HUES64 (cell line): ENCODE data around the gene BBS9. TPM values are rescaled to one million over a fixed set of nuclear protein-coding genes. Genes with fewer than 3 reads are reported as not detected.
"Not testable (repeated sequence)": the region's sequence is repeated elsewhere in the genome, so short reads cannot be mapped to it uniquely, and the experiment has no call there.

Experiments
- H3K27ac ChIP-seq: 2 replicates; pipeline ENCODE4 v1.7.0; 2013; ENCODE audit warnings: low read depth, low read length, inconsistent platforms
- H3K27me3 ChIP-seq: 2 replicates; pipeline ENCODE4 v1.6.1; 2013; ENCODE audit warnings: mild to moderate bottlenecking, low read length; ENCODE audit not compliant: insufficient read depth
- H3K36me3 ChIP-seq: 2 replicates; pipeline ENCODE4 v1.6.1; 2013; ENCODE audit warnings: mild to moderate bottlenecking, low read length; ENCODE audit not compliant: insufficient read depth
- H3K4me1 ChIP-seq: 2 replicates; pipeline ENCODE4 v1.6.1; 2013; ENCODE audit warnings: mild to moderate bottlenecking, low read length, moderate library complexity; ENCODE audit not compliant: insufficient read depth
- H3K4me3 ChIP-seq: 2 replicates; pipeline ENCODE4 v1.5.1; 2013; ENCODE audit warnings: mild to moderate bottlenecking, low read length, moderate library complexity
- H3K9ac ChIP-seq: 2 replicates; pipeline ENCODE4 v1.6.1; 2013; ENCODE audit warnings: mild to moderate bottlenecking, low read depth, low read length
- H3K9me3 ChIP-seq: 2 replicates; pipeline ENCODE4 v1.6.1; 2013; ENCODE audit warnings: low read depth, low read length; ENCODE audit not compliant: insufficient read depth
- WGBS: fragments of 150-250, 120-280 bp; methylation state at CpG from one replicate; pipeline ENCODE4 v1.1.7; 2013; ENCODE audit warnings: missing lambda C conversion rate; 5-methylcytosine and 5-hydroxymethylcytosine counted together
- polyA plus RNA-seq, 2 experiments: library from polyadenylated mRNA; stranded (reverse); fragments of 50-300 nt; gene quantifications; one replicate each; pipeline ENCODE4 v1.2.3, GENCODE V29; 2013

BBS9 gene
- 16.8 TPM for polyA plus RNA-seq (2013, experiment 1 of 2)
- polyA plus RNA-seq (2013, experiment 2 of 2) = 21.7 TPM

DNA sequence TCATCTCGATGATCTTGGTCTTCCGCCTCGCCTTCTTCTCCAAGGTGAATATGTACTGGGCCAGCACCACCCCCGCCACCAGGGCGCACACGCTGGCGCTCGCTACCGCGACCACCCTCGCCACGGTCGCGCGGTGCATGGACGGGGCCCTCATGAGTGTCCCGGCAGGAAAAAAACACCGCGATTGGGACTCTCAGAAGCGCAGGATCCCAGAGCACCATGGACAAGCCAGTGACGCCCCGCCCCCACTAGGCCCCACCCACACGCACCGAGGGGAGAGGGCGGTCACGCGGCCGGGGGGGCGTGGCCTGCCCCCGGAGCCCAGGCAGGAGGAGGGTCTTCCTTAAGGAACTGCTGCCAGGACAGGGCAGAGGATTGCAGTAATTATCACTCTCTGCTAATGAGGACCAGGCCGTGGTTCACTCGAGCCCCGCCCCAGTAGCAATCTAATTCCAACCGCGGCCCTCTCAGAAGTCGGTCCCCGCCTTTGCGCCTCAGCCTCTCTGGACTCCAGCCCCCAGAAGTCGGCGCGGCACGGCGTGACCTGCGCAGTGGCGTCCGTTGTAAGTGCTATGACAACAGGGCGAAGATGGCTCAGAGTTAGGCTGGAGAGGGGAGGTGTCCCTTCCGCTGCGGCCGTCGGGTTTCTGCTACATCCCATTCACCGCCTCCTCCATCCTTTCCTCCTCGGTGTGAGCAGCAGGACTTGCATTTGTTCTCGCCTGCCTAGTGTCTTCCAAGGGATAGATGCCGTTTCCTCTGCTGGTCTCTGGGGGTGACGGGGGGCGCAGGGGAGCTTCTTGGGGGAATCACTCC lies at the start of gene BBS9:
TSS of gene BBS9 (plus strand) at position 575 of the 816 bp plus-strand sequence. CDS start 16,689 bp downstream, outside the sequence.
- H3K4me1 ChIP-seq = peaks cover 13% of the 10 kb centered on the region; the same call in 1 of the 2 replicates
- H3K9ac ChIP-seq = peak within 1 kb of the TSS; percentile 57
- H3K27ac ChIP-seq = peak within 1 kb of the TSS; percentile 16; the same call in 1 of the 2 replicates
- H3K4me3 ChIP-seq = peak within 1 kb of the TSS; percentile 69
- no peaks in the 10 kb centered on the region for H3K36me3 ChIP-seq
- no peaks in the 10 kb centered on the region for H3K9me3 ChIP-seq
- H3K27me3 ChIP-seq = no peaks in the 10 kb centered on the region; the same call in 1 of the 2 replicates
- under 1% methylated on average over 57 of the region's 57 CpGs for WGBS

DNA sequence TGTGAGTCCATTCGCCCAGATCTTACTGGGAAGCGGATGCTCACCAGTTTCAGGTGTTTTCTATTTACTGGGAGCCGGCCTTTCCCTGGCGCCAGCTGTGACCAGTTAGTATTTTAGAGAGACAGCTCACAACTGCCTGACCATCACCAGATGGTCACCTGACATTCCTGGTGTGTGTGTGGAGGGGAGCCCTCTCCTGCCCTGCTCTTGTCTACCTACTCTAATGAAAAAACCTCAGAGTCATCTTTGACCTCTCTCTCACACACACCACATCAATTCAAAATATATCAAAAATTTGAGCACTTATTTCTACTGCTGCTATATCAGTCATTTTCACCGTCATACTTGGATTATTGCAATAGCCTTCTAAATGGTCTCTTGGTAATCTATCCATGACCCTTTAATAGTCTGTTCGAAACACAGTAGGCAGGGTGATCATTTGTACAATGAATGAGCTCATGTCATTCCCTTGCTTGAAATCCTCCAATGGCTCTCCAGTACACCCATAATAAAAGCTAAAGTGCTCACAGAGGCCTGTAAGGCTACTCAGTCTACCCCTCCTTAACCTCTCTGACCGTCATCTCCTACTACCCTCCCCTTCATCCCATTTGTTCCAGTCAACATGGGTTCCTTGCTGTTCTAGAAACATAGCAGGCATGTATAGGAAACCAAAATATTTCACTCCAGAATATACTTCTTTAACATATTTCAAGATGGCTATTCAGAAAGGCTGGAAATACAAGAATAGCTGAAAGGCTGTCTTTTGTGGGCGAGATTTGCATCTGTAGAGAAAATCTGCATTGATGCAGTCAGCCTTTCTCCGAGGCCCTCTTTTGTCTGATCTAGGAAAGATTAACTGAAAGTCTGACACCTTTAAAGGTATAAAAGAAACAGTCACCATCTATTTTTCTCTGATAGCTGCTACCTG lies 49.3 kb upstream of the BBS9 start:
- Histone ChIP-seq H3K4me3 (no peak overlapping the region), H3K9ac (no peak overlapping the region), H3K27me3 (no peaks in the 10 kb centered on the region), H3K9me3 (no peaks in the 10 kb centered on the region), H3K36me3 (no peaks in the 10 kb centered on the region), H3K27ac (no peak overlapping the region), H3K4me1 (peaks cover 27% of the 10 kb centered on the region)
- 80% methylated on average over 9 of the region's 9 CpGs for WGBS

DNA sequence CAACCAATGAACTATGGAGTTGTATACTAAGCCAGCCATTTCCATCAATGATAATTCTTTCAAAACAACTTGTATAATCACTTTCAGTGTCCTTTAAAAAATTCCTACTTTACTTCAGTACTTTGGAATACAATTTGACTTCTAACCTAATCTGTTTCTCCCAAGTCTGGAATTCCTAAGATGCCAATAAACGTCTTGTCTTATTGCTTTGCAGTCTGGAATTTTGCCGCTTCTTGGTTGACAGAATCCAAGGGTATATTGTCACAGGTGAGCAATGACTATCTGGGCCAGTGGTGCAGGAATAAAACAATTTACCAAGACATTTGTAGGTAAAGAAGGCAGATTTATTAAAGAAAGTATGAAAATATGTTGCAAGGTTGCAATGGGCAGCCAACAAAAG lies 42.0 kb upstream of the BBS9 start:
- no peak overlapping the region for H3K9ac ChIP-seq
- H3K4me1 ChIP-seq = no peaks in the 10 kb centered on the region
- 71% methylated on average over 2 of the region's 2 CpGs for WGBS
- no peak overlapping the region for H3K4me3 ChIP-seq
- no peaks in the 10 kb centered on the region for H3K9me3 ChIP-seq
- H3K27me3 ChIP-seq = no peaks in the 10 kb centered on the region
- H3K27ac ChIP-seq = no peak overlapping the region
- no peaks in the 10 kb centered on the region for H3K36me3 ChIP-seq

GRCh38 chr7:33087858-33088257 lies 41.5 kb upstream of the BBS9 start:
- H3K4me3 ChIP-seq = no peak overlapping the region
- no peaks in the 10 kb centered on the region for H3K4me1 ChIP-seq
- WGBS = 95% methylated on average over 2 of the region's 2 CpGs
- H3K36me3 ChIP-seq = no peaks in the 10 kb centered on the region
- H3K9ac ChIP-seq = no peak overlapping the region
- H3K27ac ChIP-seq = no peak overlapping the region
- no peaks in the 10 kb centered on the region for H3K27me3 ChIP-seq
- H3K9me3 ChIP-seq = no peaks in the 10 kb centered on the region

- Histone ChIP-seq H3K36me3 (peaks cover 11% of the 10 kb centered on the region), H3K9ac (no peak overlapping the region), H3K27ac (no peak overlapping the region), H3K4me3 (no peak overlapping the region), H3K9me3 (no peaks in the 10 kb centered on the region), H3K4me1 (no peaks in the 10 kb centered on the region), H3K27me3 (no peaks in the 10 kb centered on the region)
- WGBS = 99% methylated on average over 7 of the region's 7 CpGs
Observed at GRCh38 chr7:33089142-33089541, 40.2 kb upstream of the BBS9 start.

- H3K4me3 ChIP-seq = no peak overlapping the region
- no peaks in the 10 kb centered on the region for H3K9me3 ChIP-seq
- H3K36me3 ChIP-seq = peaks cover 28% of the 10 kb centered on the region
- H3K27ac ChIP-seq = no peak overlapping the region
- H3K9ac ChIP-seq = no peak overlapping the region
- no peaks in the 10 kb centered on the region for H3K27me3 ChIP-seq
- 90% methylated on average over 4 of the region's 4 CpGs for WGBS
- H3K4me1 ChIP-seq = no peaks in the 10 kb centered on the region
Observed at GRCh38 chr7:33091111-33091531, 38.2 kb upstream of the BBS9 start.

- Histone ChIP-seq H3K4me3 (no peak overlapping the region), H3K27me3 (no peaks in the 10 kb centered on the region), H3K4me1 (no peaks in the 10 kb centered on the region), H3K9ac (no peak overlapping the region), H3K36me3 (peaks cover 34% of the 10 kb centered on the region), H3K27ac (no peak overlapping the region), H3K9me3 (no peaks in the 10 kb centered on the region)
- 90% methylated on average over 5 of the region's 5 CpGs for whole genome bisulfite sequencing
Observed at GRCh38 chr7:33091641-33092191, 37.6 kb upstream of the BBS9 start.

DNA sequence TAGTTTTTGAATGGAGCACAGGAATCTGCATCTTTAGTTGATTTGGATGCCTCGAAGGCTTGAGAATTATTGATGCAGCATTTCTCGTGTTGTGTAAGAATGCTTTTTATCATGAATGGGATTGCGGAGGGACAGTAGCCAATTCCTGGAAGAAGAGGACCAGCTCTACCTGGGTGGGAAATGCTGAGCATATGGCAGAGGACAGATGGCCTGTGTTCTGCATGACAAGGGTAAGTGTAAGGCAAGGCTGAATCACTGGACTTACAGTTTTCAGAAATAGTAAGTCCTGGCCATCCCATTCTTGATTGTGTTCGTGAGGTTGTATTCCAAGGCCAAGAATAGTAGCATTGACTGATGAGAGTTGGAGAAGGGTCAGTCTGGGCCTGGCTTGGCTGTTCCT lies 36.1 kb upstream of the BBS9 start:
- Histone ChIP-seq H3K27ac (no peak overlapping the region), H3K9me3 (no peaks in the 10 kb centered on the region), H3K36me3 (peaks cover 48% of the 10 kb centered on the region), H3K27me3 (no peaks in the 10 kb centered on the region), H3K4me3 (no peak overlapping the region), H3K9ac (no peak overlapping the region), H3K4me1 (no peaks in the 10 kb centered on the region)
- 93% methylated on average over 4 of the region's 4 CpGs for WGBS

GRCh38 chr7:33094745-33095275 lies 34.6 kb upstream of the BBS9 start:
- H3K4me3 ChIP-seq, H3K9ac ChIP-seq, H3K27ac ChIP-seq, H3K9me3 ChIP-seq, H3K4me1 ChIP-seq, H3K27me3 ChIP-seq: not testable (repeated sequence)
- peaks cover 63% of the 10 kb centered on the region for H3K36me3 ChIP-seq
- 91% methylated on average over 2 of the region's 6 CpGs for WGBS

GRCh38 chr7:33099154-33099940 lies 30.0 kb upstream of the BBS9 start:
- Histone ChIP-seq H3K27ac (no peak overlapping the region), H3K9ac (no peak overlapping the region), H3K4me3 (no peak overlapping the region), H3K36me3 (peaks cover 80% of the 10 kb centered on the region), H3K9me3 (no peaks in the 10 kb centered on the region), H3K27me3 (no peaks in the 10 kb centered on the region), H3K4me1 (no peaks in the 10 kb centered on the region)
- WGBS = 68% methylated on average over 4 of the region's 4 CpGs
